ENCODE data around the gene CCDC12.

The CCDC12 gene

GRCh38 chr3:47007001-47007400 lies 30.5 kb upstream of the CCDC12 start:
- DNase-seq: no peak

GRCh38 chr3:47006145-47006651 lies 29.7 kb upstream of the CCDC12 start:
- DNase-seq: no peak

GRCh38 chr3:47005212-47006144 lies 28.9 kb upstream of the CCDC12 start:
- DNase-seq: no peak

GRCh38 chr3:47004369-47005211 lies 28.0 kb upstream of the CCDC12 start:
- no peak for DNase-seq

DNA sequence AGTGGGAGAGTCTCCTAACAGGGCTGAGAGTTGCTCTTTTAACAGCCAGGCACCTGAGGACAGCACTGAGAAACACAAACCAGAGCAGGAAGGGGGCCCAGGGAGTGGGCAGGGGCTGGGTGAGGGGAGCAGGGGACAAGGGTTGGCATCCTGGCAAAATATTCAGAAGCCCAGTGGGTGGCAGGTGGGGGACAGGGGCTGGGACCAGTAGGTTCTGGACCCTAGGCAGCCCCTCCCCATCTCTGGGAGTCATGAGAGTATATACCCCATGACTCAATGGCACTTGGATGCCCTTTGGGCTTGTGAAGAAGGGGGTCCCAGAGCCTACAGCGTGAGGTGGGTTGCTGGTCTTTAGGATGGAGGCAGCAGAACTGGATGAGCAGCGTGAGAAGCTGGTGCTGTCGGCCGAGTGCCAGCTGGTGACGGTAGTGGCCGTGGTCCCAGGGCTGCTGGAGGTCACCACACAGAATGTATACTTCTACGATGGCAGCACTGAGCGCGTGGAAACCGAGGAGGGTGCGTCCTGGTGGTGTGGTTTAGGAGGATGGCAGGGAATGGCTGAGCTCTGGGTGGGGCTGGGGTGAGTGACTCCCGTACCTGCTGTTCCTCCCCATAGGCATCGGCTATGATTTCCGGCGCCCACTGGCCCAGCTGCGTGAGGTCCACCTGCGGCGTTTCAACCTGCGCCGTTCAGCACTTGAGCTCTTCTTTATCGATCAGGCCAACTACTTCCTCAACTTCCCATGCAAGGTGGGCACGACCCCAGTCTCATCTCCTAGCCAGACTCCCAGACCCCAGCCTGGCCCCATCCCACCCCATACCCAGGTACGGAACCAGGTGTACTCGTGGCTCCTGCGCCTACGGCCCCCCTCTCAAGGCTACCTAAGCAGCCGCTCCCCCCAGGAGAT lies 27.2 kb upstream of the CCDC12 start:
- DNase-seq: no peak

- DNase-seq: no peak
These were observed 26.5 kb upstream of the CCDC12 start for GRCh38 chr3:47003056-47003410.

DNA sequence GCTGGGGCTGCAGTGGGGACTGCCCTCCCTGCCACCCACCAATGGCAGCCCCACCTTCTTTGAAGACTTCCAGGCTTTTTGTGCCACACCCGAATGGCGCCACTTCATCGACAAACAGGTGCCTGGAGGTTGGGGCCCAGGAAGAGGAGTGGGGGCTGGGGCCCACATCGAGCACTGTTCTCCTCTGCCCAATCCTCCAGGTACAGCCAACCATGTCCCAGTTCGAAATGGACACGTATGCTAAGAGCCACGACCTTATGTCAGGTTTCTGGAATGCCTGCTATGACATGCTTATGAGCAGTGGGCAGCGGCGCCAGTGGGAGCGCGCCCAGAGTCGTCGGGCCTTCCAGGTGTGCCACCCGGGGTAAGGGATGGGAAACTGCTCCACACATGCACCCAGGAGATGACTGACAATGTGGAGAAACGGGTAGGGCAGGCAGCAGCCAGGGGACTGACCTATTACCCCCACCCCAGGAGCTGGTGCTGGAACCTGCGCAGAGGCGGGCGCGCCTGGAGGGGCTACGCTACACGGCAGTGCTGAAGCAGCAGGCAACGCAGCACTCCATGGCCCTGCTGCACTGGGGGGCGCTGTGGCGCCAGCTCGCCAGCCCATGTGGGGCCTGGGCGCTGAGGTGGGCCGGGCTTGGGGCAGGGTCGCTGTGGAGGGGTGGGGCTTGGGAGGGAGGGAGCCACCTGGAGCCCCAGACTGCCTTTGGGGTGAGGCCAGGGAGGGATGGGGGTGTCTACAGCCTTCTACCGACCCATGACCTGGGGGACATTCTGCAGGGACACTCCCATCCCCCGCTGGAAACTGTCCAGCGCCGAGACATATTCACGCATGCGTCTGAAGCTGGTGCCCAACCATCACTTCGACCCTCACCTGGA lies 25.9 kb upstream of the CCDC12 start:
- DNase-seq: no peak

- DNase-seq: no peak
These were observed 25.2 kb upstream of the CCDC12 start for GRCh38 chr3:47001731-47002170.

DNA sequence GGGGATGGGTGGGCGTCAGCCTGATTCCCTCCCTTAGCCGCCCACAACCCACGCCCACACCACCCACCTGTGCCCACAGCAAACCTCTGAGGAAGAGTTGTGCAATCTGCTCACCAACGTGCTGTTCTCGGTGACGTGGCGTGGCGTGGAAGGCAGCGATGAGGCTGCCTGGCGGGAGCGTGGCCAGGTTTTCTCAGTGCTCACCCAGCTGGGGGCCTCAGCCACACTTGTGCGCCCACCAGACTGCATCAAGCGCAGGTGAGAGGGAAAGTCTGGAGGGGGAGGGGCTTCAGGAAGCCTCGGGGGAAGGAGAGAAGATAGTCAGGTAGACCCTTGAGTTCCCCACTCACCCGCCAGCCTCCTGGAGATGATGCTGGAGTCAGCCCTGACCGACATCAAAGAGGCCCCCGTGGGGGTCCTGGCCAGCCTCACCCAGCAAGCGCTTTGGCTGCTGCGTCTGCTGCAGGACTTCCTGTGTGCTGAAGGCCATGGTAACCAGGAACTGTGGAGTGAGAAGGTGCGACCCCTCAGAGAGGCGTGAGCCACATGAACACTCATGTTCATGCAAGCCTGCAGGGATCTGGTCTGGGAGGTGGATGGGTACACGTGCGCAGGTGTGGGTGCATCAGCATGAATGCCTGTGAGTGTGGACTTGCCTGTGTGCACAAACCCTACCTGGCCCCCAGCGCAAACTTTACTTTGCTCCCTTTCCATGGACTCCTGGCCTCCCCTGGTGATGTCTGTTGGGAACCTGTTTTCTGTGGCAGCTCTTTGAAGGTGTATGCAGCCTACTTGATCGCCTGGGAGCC lies 24.6 kb upstream of the CCDC12 start:
- DNase-seq: no peak

DNA sequence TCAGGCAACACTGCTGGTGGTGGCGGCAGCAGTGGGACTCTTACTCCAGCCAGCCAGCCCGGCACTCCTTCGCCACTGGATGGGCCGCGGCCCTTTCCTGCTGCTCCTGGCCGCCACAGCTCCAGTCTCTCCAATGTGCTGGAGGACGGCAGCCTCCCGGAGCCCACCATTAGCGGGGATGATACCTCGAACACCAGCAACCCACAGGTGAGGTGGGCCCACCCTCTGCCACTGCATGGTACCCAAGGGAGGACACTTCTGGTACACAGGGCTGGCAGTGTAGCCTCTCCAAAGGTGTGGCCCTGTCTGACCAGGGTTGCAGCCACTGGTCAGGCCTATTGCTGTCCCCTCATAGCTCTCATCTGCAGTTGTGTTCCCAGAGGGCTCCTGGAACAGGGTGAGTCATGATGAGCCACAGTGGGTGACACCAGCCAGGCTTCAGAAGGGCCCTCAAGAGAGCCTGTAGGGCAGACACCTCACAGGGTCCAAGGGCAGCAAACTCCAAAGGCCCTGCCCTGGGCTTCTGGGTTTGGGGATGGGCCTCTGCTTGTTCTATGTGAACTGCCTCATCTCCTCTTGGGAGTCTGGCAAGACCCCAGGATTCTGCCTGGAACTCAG lies 23.8 kb upstream of the CCDC12 start:
- no peak for DNase-seq

- no peak for DNase-seq
These were observed 23.1 kb upstream of the CCDC12 start for GRCh38 chr3:46999516-47000197.

GRCh38 chr3:46998852-46999515 lies 22.4 kb upstream of the CCDC12 start:
- DNase-seq: no peak

GRCh38 chr3:46998121-46998851 lies 21.7 kb upstream of the CCDC12 start:
- DNase-seq: peak; percentile 67

DNA sequence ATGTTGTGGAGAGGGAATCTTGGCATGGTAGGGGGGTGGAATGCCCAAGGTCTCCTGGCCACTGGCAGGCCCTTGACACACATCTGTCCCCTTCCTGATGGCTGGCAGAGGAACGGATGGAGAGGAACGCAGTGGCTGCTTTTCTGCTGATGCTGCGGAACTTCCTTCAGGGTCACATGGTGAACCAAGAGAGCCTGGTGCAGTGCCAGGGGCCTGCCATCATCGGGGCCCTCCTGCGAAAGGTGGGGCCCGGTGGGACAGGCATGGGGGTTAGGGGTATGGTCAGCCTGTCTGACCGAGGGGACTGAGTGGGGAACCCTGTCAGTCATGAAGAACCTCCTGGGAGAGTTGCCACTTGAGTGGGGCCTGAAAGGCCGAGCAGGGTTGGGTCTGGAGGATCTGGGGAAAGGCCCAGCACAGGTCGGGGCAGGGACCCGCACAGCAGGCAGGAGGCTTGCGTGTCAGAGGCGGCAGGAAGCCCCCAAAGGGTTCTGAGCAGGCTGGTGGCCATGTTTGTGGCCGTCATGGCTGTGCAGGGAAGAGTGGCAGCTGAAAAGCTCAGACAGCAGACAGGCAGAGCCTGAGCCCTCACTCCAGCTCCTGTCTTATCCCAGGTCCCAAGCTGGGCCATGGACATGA lies 21.0 kb upstream of the CCDC12 start:
- no peak for DNase-seq

GRCh38 chr3:46996689-46997452 lies 20.3 kb upstream of the CCDC12 start:
- DNase-seq: no peak

DNA sequence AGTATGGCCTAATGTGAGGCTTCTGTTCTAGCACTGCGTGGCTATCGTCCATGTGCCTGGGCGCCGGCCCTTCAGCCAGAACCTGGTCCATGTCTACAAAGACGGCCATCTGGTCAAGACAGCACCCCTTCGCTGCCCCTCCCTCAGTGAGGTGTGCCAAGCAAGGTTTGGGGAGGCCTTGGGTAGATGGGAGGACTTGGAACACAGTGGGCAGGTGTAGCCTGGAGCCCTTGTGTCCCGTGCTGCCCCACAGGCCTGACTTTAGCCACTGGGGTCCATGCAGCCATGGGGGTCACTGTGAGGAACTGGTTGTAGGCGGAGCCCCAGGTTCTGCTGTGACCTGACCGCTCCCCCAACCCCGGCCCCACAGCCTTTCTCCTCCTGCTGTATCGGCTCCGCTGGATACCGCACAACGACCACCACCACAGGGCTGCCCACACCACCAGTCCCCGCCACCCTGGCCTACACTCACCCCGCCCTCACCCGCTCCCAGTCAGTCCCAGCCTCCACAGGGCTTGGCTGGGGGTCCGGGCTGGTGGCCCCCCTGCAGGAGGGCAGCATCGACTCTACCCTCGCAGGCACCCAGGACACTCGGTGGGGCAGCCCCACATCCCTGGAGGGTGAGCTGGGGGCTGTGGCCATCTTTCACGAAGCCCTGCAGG lies 19.5 kb upstream of the CCDC12 start:
- DNase-seq: no peak
